ENCODE measurements around the gene FXYD4.
"Not testable (repeated sequence)": the region's sequence is repeated elsewhere in the genome, so short reads cannot be mapped to it uniquely, and the experiment has no call there.

FXYD4 gene

GRCh38 chr10:43421201-43421507 is 49.7 kb downstream of the FXYD4 start:
- no peak for DNase-seq

- no peak for DNase-seq
These were observed 50.1 kb downstream of the FXYD4 start for GRCh38 chr10:43421519-43421918.

- DNase-seq: not testable (repeated sequence)
These were observed 50.5 kb downstream of the FXYD4 start for GRCh38 chr10:43421944-43422343.

- DNase-seq: no peak
These were observed 53.0 kb downstream of the FXYD4 start for GRCh38 chr10:43424416-43424815.

All from KG1 (cell line).